Measurements from ENCODE around the gene MCCD1.
"Not testable (repeated sequence)": the region's sequence is repeated elsewhere in the genome, so short reads cannot be mapped to it uniquely, and the experiment has no call there.

The MCCD1 gene

GRCh38 chr6:31528821-31529328, at the start of gene MCCD1:
MCCD1 (plus strand) TSS chr6:31528962; CDS start chr6:31529015, 53 bp downstream.
- DNase-seq: no peak

- no peak for DNase-seq
These were observed 49.4 kb upstream of the MCCD1 start for GRCh38 chr6:31479151-31479932.

- DNase-seq: peak; percentile 19
These were observed 48.7 kb upstream of the MCCD1 start for GRCh38 chr6:31479933-31480535.

GRCh38 chr6:31480574-31480973, 48.2 kb upstream of the MCCD1 start:
- no peak for DNase-seq

GRCh38 chr6:31483392-31483791, 45.4 kb upstream of the MCCD1 start:
- DNase-seq: no peak

GRCh38 chr6:31485055-31485454, 43.7 kb upstream of the MCCD1 start:
- no peak for DNase-seq

GRCh38 chr6:31486065-31486837, 42.5 kb upstream of the MCCD1 start:
- DNase-seq: not testable (repeated sequence)

GRCh38 chr6:31487674-31488073, 41.1 kb upstream of the MCCD1 start:
- not testable (repeated sequence) for DNase-seq

GRCh38 chr6:31489086-31489485, 39.7 kb upstream of the MCCD1 start:
- no peak for DNase-seq

- no peak for DNase-seq
These were observed 38.5 kb upstream of the MCCD1 start for GRCh38 chr6:31490115-31490873.

- not testable (repeated sequence) for DNase-seq
These were observed 35.2 kb upstream of the MCCD1 start for GRCh38 chr6:31493550-31493874.

- DNase-seq: peak; percentile 57
These were observed 34.7 kb upstream of the MCCD1 start for GRCh38 chr6:31493875-31494694.

- DNase-seq: no peak
These were observed 33.2 kb upstream of the MCCD1 start for GRCh38 chr6:31495580-31495979.

- not testable (repeated sequence) for DNase-seq
These were observed 31.9 kb upstream of the MCCD1 start for GRCh38 chr6:31496826-31497225.

GRCh38 chr6:31497531-31498476, 31.0 kb upstream of the MCCD1 start, which contains the start of gene MICB:
MICB (plus strand) TSS chr6:31498145; CDS start chr6:31498194, 49 bp downstream.
- peak; percentile 26 for DNase-seq

GRCh38 chr6:31498748-31499147, 30.0 kb upstream of the MCCD1 start:
- DNase-seq: no peak

- DNase-seq: not testable (repeated sequence)
These were observed 29.1 kb upstream of the MCCD1 start for GRCh38 chr6:31499648-31500047.

- no peak for DNase-seq
These were observed 26.2 kb upstream of the MCCD1 start for GRCh38 chr6:31502586-31502985.

- DNase-seq: not testable (repeated sequence)
These were observed 19.7 kb upstream of the MCCD1 start for GRCh38 chr6:31509036-31509435.

GRCh38 chr6:31510007-31510406, 18.8 kb upstream of the MCCD1 start:
- DNase-seq: no peak
